Thyroid gland (tissue), 4 donors: ENCODE results near the gene WIPF3.

Experiments used
- POLR2A ChIP-seq, 2 donors: fragments of 450-650 bp; IDR thresholded peaks; one replicate each; pipeline ENCODE4 v1.6.1; 2017; ENCODE audit warnings: antibody characterized with exemption in 2 of 2, mild to moderate bottlenecking in 2 of 2, moderate library complexity in 1 of 2
- TF ChIP-seq, protein P1 (sequence below), 6 experiments: fragments of 200-600 bp in 3 of 6; fragments of 450-650 bp in 3 of 6; sonication (generic) in 3 of 6; IDR thresholded peaks; one replicate each; pipeline ENCODE4 v1.5.1; 2016 to 2019; ENCODE audit warnings: antibody characterized with exemption in 6 of 6, mild to moderate bottlenecking in 2 of 6, inconsistent platforms in 1 of 6, moderate library complexity in 1 of 6

DNA sequence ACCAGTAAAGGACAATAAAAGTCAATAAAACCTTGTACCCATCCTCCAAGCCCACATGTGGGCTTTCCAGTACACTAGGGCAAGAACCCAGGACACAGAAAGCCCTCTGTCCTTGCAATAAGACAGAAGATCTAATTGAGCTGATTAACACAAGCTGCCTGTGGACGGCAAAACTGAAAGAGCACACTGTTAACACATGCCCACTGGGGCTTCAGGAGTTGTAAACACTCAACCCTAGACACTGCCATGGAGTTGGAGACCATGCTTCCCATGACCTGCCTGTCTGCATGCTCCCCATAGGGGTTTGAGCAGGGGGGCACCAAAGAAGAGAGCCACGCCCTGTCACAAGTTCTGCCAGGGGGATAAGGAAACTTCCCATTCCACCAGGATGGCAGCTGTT is 22.6 kb upstream of the WIPF3 start:
- TF ChIP-seq, protein P1, sequence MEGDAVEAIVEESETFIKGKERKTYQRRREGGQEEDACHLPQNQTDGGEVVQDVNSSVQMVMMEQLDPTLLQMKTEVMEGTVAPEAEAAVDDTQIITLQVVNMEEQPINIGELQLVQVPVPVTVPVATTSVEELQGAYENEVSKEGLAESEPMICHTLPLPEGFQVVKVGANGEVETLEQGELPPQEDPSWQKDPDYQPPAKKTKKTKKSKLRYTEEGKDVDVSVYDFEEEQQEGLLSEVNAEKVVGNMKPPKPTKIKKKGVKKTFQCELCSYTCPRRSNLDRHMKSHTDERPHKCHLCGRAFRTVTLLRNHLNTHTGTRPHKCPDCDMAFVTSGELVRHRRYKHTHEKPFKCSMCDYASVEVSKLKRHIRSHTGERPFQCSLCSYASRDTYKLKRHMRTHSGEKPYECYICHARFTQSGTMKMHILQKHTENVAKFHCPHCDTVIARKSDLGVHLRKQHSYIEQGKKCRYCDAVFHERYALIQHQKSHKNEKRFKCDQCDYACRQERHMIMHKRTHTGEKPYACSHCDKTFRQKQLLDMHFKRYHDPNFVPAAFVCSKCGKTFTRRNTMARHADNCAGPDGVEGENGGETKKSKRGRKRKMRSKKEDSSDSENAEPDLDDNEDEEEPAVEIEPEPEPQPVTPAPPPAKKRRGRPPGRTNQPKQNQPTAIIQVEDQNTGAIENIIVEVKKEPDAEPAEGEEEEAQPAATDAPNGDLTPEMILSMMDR (IDR thresholded peaks at IDR 0.05) = no peak
- TF ChIP-seq POLR2A (IDR thresholded peaks at IDR 0.05) = no peak
